ENCODE data around the gene CPNE8. TPM values are rescaled to one million over a fixed set of nuclear protein-coding genes. Genes with fewer than 3 reads are reported as not detected.

CPNE8 gene
- total RNA-seq, 2 experiments from 2014 or later = not detected

DNA sequence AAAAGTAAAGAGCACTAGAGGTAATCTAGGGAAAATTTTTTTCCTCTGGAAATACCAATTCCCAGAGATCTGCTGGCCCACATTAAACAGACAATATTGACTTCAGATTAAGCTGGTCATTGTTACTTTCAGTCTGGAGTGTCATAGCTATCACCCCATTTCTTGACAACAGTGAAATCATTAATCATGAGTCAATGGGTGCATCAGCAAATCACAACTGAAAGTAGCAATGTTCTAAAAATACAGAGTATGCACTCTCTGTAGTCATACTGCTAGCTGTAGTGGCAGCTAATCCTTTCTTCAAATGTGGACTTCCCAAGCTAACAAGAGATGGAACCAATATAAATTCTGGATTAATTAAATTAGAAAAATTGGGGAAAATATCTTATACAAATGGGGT lies 129.9 kb downstream of the CPNE8 start:
- H3K9me3 ChIP-seq (ENCODE audit: low read length) = no peaks in the 10 kb centered on the region
- DNase-seq (ENCODE audit: low spot score) = no peak
- CTCF ChIA-PET (ENCODE audit: unreplicated experiment) = no interaction called here

GRCh38 chr12:38772437-38772836 lies 133.0 kb downstream of the CPNE8 start:
- Histone ChIP-seq H3K79me2 (ENCODE audit: insufficient read depth, low read depth, low read length) (no peaks in the 10 kb centered on the region), H2AFZ (ENCODE audit: low read length) (no peak overlapping the region), H3K36me3 (ENCODE audit: insufficient read depth, low read length) (no peaks in the 10 kb centered on the region), H3K9me2 (ENCODE audit: insufficient read depth, low read length) (no peaks in the 10 kb centered on the region), H3K27ac (ENCODE audit: low read depth, low read length, poor library complexity, severe bottlenecking) (no peak overlapping the region), H3K4me3 (ENCODE audit: low read depth, low read length, poor library complexity, severe bottlenecking) (no peak overlapping the region), H3K4me1 (ENCODE audit: insufficient read depth, low read length, poor library complexity, severe bottlenecking) (no peaks in the 10 kb centered on the region), H3K4me2 (ENCODE audit: low read length) (no peak overlapping the region), H4K20me1 (ENCODE audit: insufficient read depth, low read length) (no peaks in the 10 kb centered on the region), H3K9me3 (ENCODE audit: low read length) (no peaks in the 10 kb centered on the region)
- ChIA-PET POLR2A (interaction anchor here (0.7 kb wide), 1 partner anchor 40 kb away, joined by 3 read pairs; no protein-coding TSS in a partner anchor), CTCF (ENCODE audit: unreplicated experiment) (no interaction called here)
- no TSS peak for BruUV-seq (replicated peaks)
- TF ChIP-seq CTCF (conservative IDR thresholded peaks at IDR 0.05; ENCODE audit: low read length) = no peak
- TF ChIP-seq EZH2phosphoT487 (IDR thresholded peaks at IDR 0.05; ENCODE audit: borderline replicate concordance, low read depth, low read length) = no peak
- no peak for DNase-seq (ENCODE audit: low spot score)
- intact Hi-C loops (cut with micrococcal nuclease; ENCODE audit: unreplicated experiment) = no loop called here

More for the DNA sequence above, 129.9 kb downstream of the CPNE8 start:
- H2AFZ ChIP-seq (ENCODE audit: low read length) = no peak overlapping the region
- no peak overlapping the region for H3K27ac ChIP-seq (ENCODE audit: low read depth, low read length, poor library complexity, severe bottlenecking)
- no peak overlapping the region for H3K4me2 ChIP-seq (ENCODE audit: low read length)
- TF ChIP-seq EZH2phosphoT487 (IDR thresholded peaks at IDR 0.05; ENCODE audit: borderline replicate concordance, low read depth, low read length) (no peak), CTCF (conservative IDR thresholded peaks at IDR 0.05; ENCODE audit: low read length) (no peak)
- H3K79me2 ChIP-seq (ENCODE audit: insufficient read depth, low read depth, low read length) = no peaks in the 10 kb centered on the region
- no peaks in the 10 kb centered on the region for H3K36me3 ChIP-seq (ENCODE audit: insufficient read depth, low read length)
- no TSS peak for BruUV-seq (replicated peaks)
- H4K20me1 ChIP-seq (ENCODE audit: insufficient read depth, low read length) = no peaks in the 10 kb centered on the region
- POLR2A ChIA-PET = interaction anchor here (0.7 to 1.1 kb wide), 2 partner anchors 9 to 562 kb away, joined by 3 read pairs; no protein-coding TSS in a partner anchor
- H3K9me2 ChIP-seq (ENCODE audit: insufficient read depth, low read length) = no peaks in the 10 kb centered on the region
- no peak overlapping the region for H3K4me3 ChIP-seq (ENCODE audit: low read depth, low read length, poor library complexity, severe bottlenecking)
- H3K4me1 ChIP-seq (ENCODE audit: insufficient read depth, low read length, poor library complexity, severe bottlenecking) = no peaks in the 10 kb centered on the region
- intact Hi-C loops (cut with micrococcal nuclease; ENCODE audit: unreplicated experiment) = no loop called here

GRCh38 chr12:38771871-38772270 lies 133.5 kb downstream of the CPNE8 start:
- no peaks in the 10 kb centered on the region for H3K36me3 ChIP-seq (ENCODE audit: insufficient read depth, low read length)
- no peak overlapping the region for H3K4me2 ChIP-seq (ENCODE audit: low read length)
- no peak overlapping the region for H3K4me3 ChIP-seq (ENCODE audit: low read depth, low read length, poor library complexity, severe bottlenecking)
- no peaks in the 10 kb centered on the region for H3K9me3 ChIP-seq (ENCODE audit: low read length)
- intact Hi-C loops (cut with micrococcal nuclease; ENCODE audit: unreplicated experiment) = no loop called here
- TF ChIP-seq EZH2phosphoT487 (IDR thresholded peaks at IDR 0.05; ENCODE audit: borderline replicate concordance, low read depth, low read length) = no peak
- TF ChIP-seq CTCF (conservative IDR thresholded peaks at IDR 0.05; ENCODE audit: low read length) = no peak
- H3K27ac ChIP-seq (ENCODE audit: low read depth, low read length, poor library complexity, severe bottlenecking) = no peak overlapping the region
- ChIA-PET POLR2A (no interaction called here), CTCF (ENCODE audit: unreplicated experiment) (no interaction called here)
- H3K4me1 ChIP-seq (ENCODE audit: insufficient read depth, low read length, poor library complexity, severe bottlenecking) = no peaks in the 10 kb centered on the region
- no peaks in the 10 kb centered on the region for H4K20me1 ChIP-seq (ENCODE audit: insufficient read depth, low read length)
- no peaks in the 10 kb centered on the region for H3K79me2 ChIP-seq (ENCODE audit: insufficient read depth, low read depth, low read length)
- no peaks in the 10 kb centered on the region for H3K9me2 ChIP-seq (ENCODE audit: insufficient read depth, low read length)
- DNase-seq (ENCODE audit: low spot score) = no peak
- BruUV-seq (replicated peaks) = no TSS peak
- no peak overlapping the region for H2AFZ ChIP-seq (ENCODE audit: low read length)

Data from OCI-LY7 (cell line).